Heart right ventricle (tissue), 16 donors: ENCODE results near the gene COPS4. TPM values are rescaled to one million over a fixed set of nuclear protein-coding genes. Genes with fewer than 3 reads are reported as not detected.
"Not testable (repeated sequence)": the region's sequence is repeated elsewhere in the genome, so short reads cannot be mapped to it uniquely, and the experiment has no call there.

Source experiments
- ATAC-seq, 8 donors: fragments of 200-7000 bp; cut with Tn5 transposase; one replicate each; pipeline ENCODE4 v1.9.1; 2020; ENCODE audit warnings: mild to moderate bottlenecking in 8 of 8, moderate library complexity in 8 of 8, moderate number of reproducible peaks in 1 of 8
- DNase-seq, 2 donors: peaks; one replicate each; pipeline ENCODE4 v3.0.0-alpha.2; 2020
- H3K27ac ChIP-seq, 10 donors: fragments of 200-600 bp; sonication (generic) in 2 of 10; one replicate each; pipeline versions ENCODE4 v1.5.0 to v1.8.0; 2020 to 2022; ENCODE audit warnings: mild to moderate bottlenecking in 3 of 10
- H3K27me3 ChIP-seq, 7 donors: fragments of 200-600 bp; one replicate each; pipeline ENCODE4 v1.8.0; 2021 to 2022; ENCODE audit warnings: mild to moderate bottlenecking in 2 of 7
- H3K36me3 ChIP-seq, 9 donors: fragments of 200-600 bp; sonication (generic) in 1 of 9; one replicate each; pipeline versions ENCODE4 v1.5.0 to v1.8.0; 2020 to 2022; ENCODE audit warnings: mild to moderate bottlenecking in 2 of 9
- H3K4me1 ChIP-seq, 9 donors: fragments of 200-600 bp; sonication (generic) in 1 of 9; one replicate each; pipeline versions ENCODE4 v1.5.0 to v1.8.0; 2020 to 2022; ENCODE audit warnings: mild to moderate bottlenecking in 4 of 9
- H3K4me3 ChIP-seq, 10 donors: fragments of 200-600 bp; sonication (generic) in 2 of 10; one replicate each; pipeline versions ENCODE4 v1.5.0 to v1.8.0; 2020 to 2022; ENCODE audit warnings: mild to moderate bottlenecking in 7 of 10, moderate library complexity in 2 of 10
- H3K9me3 ChIP-seq, 11 donors: fragments of 200-600 bp in 10 of 11; sonication (generic) in 2 of 11; one replicate each; pipeline versions ENCODE4 v1.5.0 to v1.8.0; 2013 to 2022; ENCODE audit warnings: mild to moderate bottlenecking in 2 of 11, control low read depth in 1 of 11, moderate library complexity in 1 of 11
- CTCF ChIP-seq, 9 donors: fragments of 200-600 bp; sonication (generic) in 2 of 9; IDR thresholded peaks; one replicate each; pipeline versions ENCODE4 v1.5.0 to v1.8.0; 2021 to 2022; ENCODE audit warnings: antibody characterized with exemption in 9 of 9, mild to moderate bottlenecking in 5 of 9, moderate library complexity in 1 of 9
- WGBS, 2 donors: extraction: QIAGEN DNeasy Blood & Tissue Kit; methylation state at CpG; one replicate each; pipeline ENCODE4 v1.1.7; 2013; ENCODE audit warnings: inconsistent platforms in 1 of 2; 5-methylcytosine and 5-hydroxymethylcytosine counted together
- intact Hi-C, 10 donors: fragments of 100-400 bp; cut with DNase I; formaldehyde crosslinking; loops; one replicate each; pipeline versions ENCODE4 v1.11.1 to v1.14.2; 2022
- polyA plus RNA-seq, 2 donors: library from polyadenylated mRNA; stranded (reverse); fragments of 200-250 nt; gene quantifications; one replicate each; pipeline ENCODE4 v1.2.3, GENCODE V29; 2013
- total RNA-seq, 10 donors: library from RNA; stranded (reverse); fragmentation: NEBNext Ultra II Directional in 3 of 10; extraction: Animal tissue kit (Norgen Biotek cat#: 25700) in 3 of 10; gene quantifications; one replicate each; pipeline versions ENCODE4 v1.2.1 to v1.2.4, GENCODE V29; 2021 to 2023
- donor health status: Arrhythmogenic right ventricular cardiomyopathy.
- donor health status: ischemic (EF 13 %, LVEDD 7.1; RV severe dilation, severe dysfunction).
- donor health status: healthy with polysubstance abuse.
- donor health status: DM: no; HTN: yes; CAD: no.
- donor health status: DM: no; HTN: no; CAD: no.
- donor health status: ischemic (EF 25% LVEDD 6.9; RV normal size, moderate dysfunction).
- donor health status: ischemic (EF 25% LVEDD 5.7; RV mildly dilated, moderate dysfunction).
- donor health status: healthy.
- donor health status: DM: yes; HTN: yes; CAD: no.
- donor health status: Ischemic cardiomyopathy.
- donor health status: ischemic (EF 35%, LVEDD 5.7; RV mildly dilated, moderate dysfunction).
- donor health status: nonischemic (EF 11% LVEDD 7.7; RV severe dilation, severe dysfunction).
- donor health status: DM: yes; HTN: yes; CAD: no.
- donor health status: PGD.
- donor health status: ischemic (EF 29% LVEDD 5.4; RV normal size, mild dysfunction).
- donor health status: nonischemic (EF 23%, LVEDD 6.1; RV moderate dilation, normal function).

Gene COPS4
- total and polyA plus RNA-seq, 12 donors = 12.5 to 65.1 (median 57.2) TPM

GRCh38 chr4:83110970-83111750, 76.2 kb downstream of the COPS4 start:
- no peaks in the 10 kb centered on the region for H3K36me3 ChIP-seq
- H3K4me1 ChIP-seq = peaks cover 0 to 41% (median 11%) of the 10 kb centered on the region in 9 donors
- DNase-seq = no peak
- TF ChIP-seq CTCF (IDR thresholded peaks at IDR 0.05) = no peak
- ATAC-seq = no peak
- intact Hi-C loops = no loop called here
- peak overlapping the region in 2 of 10 donors; percentile 65 to 68 for H3K4me3 ChIP-seq
- H3K27ac ChIP-seq = peak overlapping the region in 1 of 10 donors; percentile 89
- WGBS, 2 donors = 83 to 88% methylated on average over 8 of the region's 8 CpGs
- H3K9me3 ChIP-seq = no peaks in the 10 kb centered on the region
- peaks cover 0 to 14% (median 6%) of the 10 kb centered on the region in 7 donors for H3K27me3 ChIP-seq

GRCh38 chr4:83111751-83112141, 76.8 kb downstream of the COPS4 start:
- ATAC-seq, intact Hi-C loops, DNase-seq, H3K36me3 ChIP-seq, H3K9me3 ChIP-seq: not testable (repeated sequence)
- peaks cover 0 to 14% (median 6%) of the 10 kb centered on the region in 7 donors for H3K27me3 ChIP-seq
- 92 to 96% methylated on average over 7 of the region's 7 CpGs for WGBS, 2 donors
- peak overlapping the region in 1 of 10 donors; percentile 18 for H3K4me3 ChIP-seq
- H3K27ac ChIP-seq = peak overlapping the region in 1 of 10 donors; percentile 89
- peaks cover 0 to 41% (median 11%) of the 10 kb centered on the region in 9 donors for H3K4me1 ChIP-seq

- Histone ChIP-seq H3K36me3 (no peaks in the 10 kb centered on the region), H3K27me3 (peaks cover 0 to 14% (median 6%) of the 10 kb centered on the region in 7 donors), H3K4me3 (peak overlapping the region in 1 of 10 donors; percentile 30), H3K4me1 (peaks cover 0 to 41% (median 11%) of the 10 kb centered on the region in 9 donors), H3K27ac (peak overlapping the region in 1 of 10 donors; percentile 89), H3K9me3 (no peaks in the 10 kb centered on the region)
- no peak for DNase-seq
- 82 to 84% methylated on average over 2 of the region's 2 CpGs for WGBS, 2 donors
- no peak for ATAC-seq
- TF ChIP-seq CTCF (IDR thresholded peaks at IDR 0.05) = no peak
- intact Hi-C loops = no loop called here
These were observed 77.2 kb downstream of the COPS4 start for GRCh38 chr4:83112231-83112630.

GRCh38 chr4:83112678-83113428, 77.9 kb downstream of the COPS4 start:
- no peak for ATAC-seq
- DNase-seq = no peak
- H3K36me3 ChIP-seq = no peaks in the 10 kb centered on the region
- peak overlapping the region in 1 of 10 donors; percentile 30 for H3K4me3 ChIP-seq
- intact Hi-C loops = no loop called here
- 81 to 88% methylated on average over 16 of the region's 16 CpGs for WGBS, 2 donors
- H3K4me1 ChIP-seq = peaks cover 0 to 41% (median 11%) of the 10 kb centered on the region in 9 donors
- peaks cover 0 to 14% (median 6%) of the 10 kb centered on the region in 7 donors for H3K27me3 ChIP-seq
- no peak for TF ChIP-seq CTCF (IDR thresholded peaks at IDR 0.05)
- H3K27ac ChIP-seq = peak overlapping the region in 1 of 10 donors; percentile 89
- H3K9me3 ChIP-seq = no peaks in the 10 kb centered on the region
